Memory B cell (primary cell): ENCODE measurements around the gene BRIP1.
"Not testable (repeated sequence)": the region's sequence is repeated elsewhere in the genome, so short reads cannot be mapped to it uniquely, and the experiment has no call there.

Experiments
- ATAC-seq: fragments of 150-1000 bp; cut with Tn5 transposase; 2 replicates; pipeline ENCODE4 v1.10.0; 2021; ENCODE audit warnings: low read depth, mild to moderate bottlenecking, moderate library complexity
- DNase-seq, 2 donors: peaks; one replicate each; pipeline ENCODE4 v3.0.0; 2022; ENCODE audit warnings: low spot score in 2 of 2
- H3K27ac Mint-ChIP-seq: one replicate; pipeline ENCODE4 v1.8.0; 2022; ENCODE audit warnings: mild to moderate bottlenecking, moderate library complexity, mixed read lengths
- H3K27me3 Mint-ChIP-seq: one replicate; pipeline ENCODE4 v1.8.0; 2022; ENCODE audit warnings: mixed read lengths
- H3K36me3 Mint-ChIP-seq: one replicate; pipeline ENCODE4 v1.8.0; 2022; ENCODE audit warnings: mild to moderate bottlenecking, mixed read lengths
- H3K4me1 Mint-ChIP-seq: one replicate; pipeline ENCODE4 v1.8.0; 2022; ENCODE audit warnings: mixed read lengths
- H3K4me3 Mint-ChIP-seq: one replicate; pipeline ENCODE4 v1.8.0; 2022; ENCODE audit warnings: mild to moderate bottlenecking, moderate library complexity, mixed read lengths
- H3K9me3 Mint-ChIP-seq: one replicate; pipeline ENCODE4 v1.8.0; 2022; ENCODE audit warnings: mixed read lengths

Gene BRIP1

DNA sequence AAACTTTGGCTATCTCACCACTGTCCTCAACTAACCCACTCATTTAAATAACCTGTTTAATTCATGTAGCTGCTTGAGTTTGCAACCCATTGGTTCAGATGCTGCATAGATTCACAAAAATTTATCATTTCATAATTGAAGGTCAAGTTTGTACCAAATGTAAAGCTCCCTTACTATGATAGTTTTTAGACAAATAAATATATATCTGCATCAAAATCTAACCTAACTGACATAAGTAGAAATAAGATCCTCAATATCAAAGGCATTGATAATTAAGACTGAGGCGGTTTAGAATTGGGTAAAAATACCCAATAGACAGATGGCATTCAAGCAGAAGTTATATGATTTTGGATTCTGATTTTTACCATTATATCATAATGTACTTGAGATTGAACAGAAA lies 139.4 kb downstream of the BRIP1 start:
- DNase-seq = no peak
- no peak for ATAC-seq
- Mint-ChIP-seq H3K36me3 (no peaks in the 10 kb centered on the region), H3K4me1 (no peaks in the 10 kb centered on the region), H3K4me3 (no peak overlapping the region), H3K27me3 (no peaks in the 10 kb centered on the region), H3K27ac (no peak overlapping the region), H3K9me3 (no peaks in the 10 kb centered on the region)

DNA sequence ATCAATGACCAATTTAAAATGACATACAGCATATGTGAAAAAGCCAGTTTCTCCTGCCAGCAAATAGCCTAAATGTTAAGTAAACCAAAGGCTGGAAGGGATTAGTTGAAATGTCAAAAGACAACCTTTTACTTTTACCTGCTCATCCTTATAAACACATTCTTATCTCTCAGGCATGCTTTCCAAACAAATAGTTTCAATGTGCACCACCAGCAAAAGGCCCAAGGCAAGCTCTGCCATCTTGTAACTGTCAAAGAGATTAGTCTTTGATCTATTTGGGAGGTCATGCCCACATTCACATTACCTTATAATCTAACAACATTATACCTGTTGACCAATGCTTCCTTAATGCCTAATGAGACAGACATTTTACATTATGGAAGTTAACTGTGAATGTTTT lies 140.1 kb downstream of the BRIP1 start:
- H3K27ac Mint-ChIP-seq = no peak overlapping the region
- ATAC-seq (no peak), DNase-seq (no peak)
- H3K36me3 Mint-ChIP-seq = peaks cover 2% of the 10 kb centered on the region
- H3K9me3 Mint-ChIP-seq = peaks cover 4% of the 10 kb centered on the region
- no peaks in the 10 kb centered on the region for H3K27me3 Mint-ChIP-seq
- no peak overlapping the region for H3K4me3 Mint-ChIP-seq
- no peaks in the 10 kb centered on the region for H3K4me1 Mint-ChIP-seq

DNA sequence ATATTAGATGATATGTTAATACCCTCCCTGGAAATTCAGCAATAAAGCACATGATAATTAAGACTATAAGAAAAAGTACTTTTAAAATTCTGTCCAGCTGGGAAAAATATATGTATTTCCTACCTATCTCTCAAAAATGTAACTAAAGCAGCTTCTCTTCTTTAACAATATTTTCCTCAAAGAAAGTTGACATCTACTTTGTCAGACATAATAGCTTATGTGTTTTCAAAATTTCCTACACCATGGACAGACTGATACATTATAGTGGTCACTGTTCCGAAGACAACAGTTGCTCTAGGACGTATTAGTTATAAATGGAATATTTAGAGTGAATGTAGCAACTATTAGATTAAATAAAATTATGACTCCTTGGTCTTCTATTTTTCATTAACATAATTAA lies 140.9 kb downstream of the BRIP1 start:
- ATAC-seq = no peak
- H3K9me3 Mint-ChIP-seq = peaks cover 9% of the 10 kb centered on the region
- H3K27ac Mint-ChIP-seq = no peak overlapping the region
- no peak overlapping the region for H3K4me3 Mint-ChIP-seq
- H3K27me3 Mint-ChIP-seq = no peaks in the 10 kb centered on the region
- H3K4me1 Mint-ChIP-seq = no peaks in the 10 kb centered on the region
- no peak for DNase-seq
- H3K36me3 Mint-ChIP-seq = peaks cover 3% of the 10 kb centered on the region

DNA sequence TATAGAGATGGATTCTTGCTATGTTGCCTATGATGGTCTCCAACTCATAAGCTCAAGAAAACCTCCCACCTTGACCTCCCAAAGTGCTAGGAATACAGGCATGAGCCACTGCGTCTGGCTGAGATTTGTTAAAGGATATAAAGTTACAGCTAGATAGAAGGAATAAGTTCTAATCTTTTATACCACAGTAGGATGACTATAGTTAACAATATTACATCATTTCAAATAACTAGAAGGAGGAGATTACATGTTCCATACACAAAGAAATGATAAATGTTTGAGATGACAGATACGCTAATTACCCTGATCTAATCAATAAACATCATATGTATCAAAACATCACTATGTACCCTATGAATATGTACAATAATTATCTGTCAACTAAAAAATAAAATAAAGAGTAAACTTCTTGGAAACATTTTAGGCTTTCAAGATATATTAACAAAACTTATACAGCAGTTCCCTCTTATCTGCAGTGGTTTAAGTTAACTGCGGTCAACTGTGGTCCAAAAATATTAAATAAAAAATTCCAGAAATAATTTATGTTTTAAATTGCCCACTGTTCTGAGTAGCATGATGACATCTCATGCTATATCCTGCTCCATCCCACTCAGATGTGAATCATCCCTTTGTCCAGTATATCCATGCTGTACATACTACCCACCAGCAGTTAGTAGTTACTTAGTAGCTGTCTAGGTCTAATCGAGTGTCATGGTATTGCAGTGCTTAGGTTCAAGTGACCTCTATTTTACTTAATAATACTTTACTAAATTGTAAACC lies 143.1 kb downstream of the BRIP1 start:
- Mint-ChIP-seq H3K4me3 (no peak overlapping the region), H3K27ac (no peak overlapping the region), H3K27me3 (no peaks in the 10 kb centered on the region), H3K36me3 (peaks cover 4% of the 10 kb centered on the region), H3K4me1 (no peaks in the 10 kb centered on the region), H3K9me3 (peaks cover 13% of the 10 kb centered on the region)
- ATAC-seq (no peak), DNase-seq (no peak)

DNA sequence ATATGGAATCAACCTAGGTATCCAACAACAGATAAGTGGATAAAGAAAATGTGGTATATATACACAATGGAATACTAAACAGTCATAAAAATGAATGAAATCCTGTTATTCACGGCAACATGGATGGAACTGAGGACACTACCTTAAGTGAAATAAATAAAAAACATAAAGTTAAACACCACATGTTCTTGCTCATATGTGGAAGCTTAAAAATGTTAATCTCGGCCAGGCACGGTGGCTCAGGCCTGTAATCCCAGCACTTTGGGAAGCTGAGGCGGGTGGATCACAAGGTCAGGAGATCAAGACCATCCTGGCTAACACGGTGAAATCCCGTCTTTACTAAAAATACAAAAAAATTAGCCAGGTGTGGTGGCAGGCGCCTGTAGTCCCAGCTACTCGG lies 144.1 kb downstream of the BRIP1 start:
- H3K9me3 Mint-ChIP-seq = peaks cover 13% of the 10 kb centered on the region
- not testable (repeated sequence) for DNase-seq, H3K27ac Mint-ChIP-seq, ATAC-seq, H3K4me3 Mint-ChIP-seq, H3K27me3 Mint-ChIP-seq, H3K4me1 Mint-ChIP-seq, H3K36me3 Mint-ChIP-seq

DNA sequence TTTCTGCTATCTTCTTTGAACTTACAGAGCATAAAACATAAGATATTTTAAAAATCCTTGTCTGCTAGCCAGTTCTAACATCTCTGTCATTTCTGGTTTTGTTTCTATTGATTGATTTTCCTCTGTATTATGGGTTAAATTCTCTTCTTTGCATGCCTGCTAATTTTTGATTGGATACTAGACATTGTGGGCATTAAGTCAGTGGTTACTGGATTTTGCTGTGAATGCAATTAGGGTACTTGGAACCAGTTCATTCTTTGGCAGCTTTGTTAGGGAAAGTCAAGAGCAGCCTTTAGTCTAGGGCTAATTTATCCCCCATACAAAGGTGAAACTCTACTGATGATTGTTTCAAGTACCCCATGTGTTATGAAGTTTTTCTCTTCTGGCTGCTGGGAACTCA lies 145.3 kb downstream of the BRIP1 start:
- Mint-ChIP-seq H3K4me3 (no peak overlapping the region), H3K27ac (no peak overlapping the region), H3K4me1 (no peaks in the 10 kb centered on the region), H3K27me3 (no peaks in the 10 kb centered on the region), H3K36me3 (peaks cover 4% of the 10 kb centered on the region), H3K9me3 (peaks cover 13% of the 10 kb centered on the region)
- DNase-seq (no peak), ATAC-seq (no peak)

DNA sequence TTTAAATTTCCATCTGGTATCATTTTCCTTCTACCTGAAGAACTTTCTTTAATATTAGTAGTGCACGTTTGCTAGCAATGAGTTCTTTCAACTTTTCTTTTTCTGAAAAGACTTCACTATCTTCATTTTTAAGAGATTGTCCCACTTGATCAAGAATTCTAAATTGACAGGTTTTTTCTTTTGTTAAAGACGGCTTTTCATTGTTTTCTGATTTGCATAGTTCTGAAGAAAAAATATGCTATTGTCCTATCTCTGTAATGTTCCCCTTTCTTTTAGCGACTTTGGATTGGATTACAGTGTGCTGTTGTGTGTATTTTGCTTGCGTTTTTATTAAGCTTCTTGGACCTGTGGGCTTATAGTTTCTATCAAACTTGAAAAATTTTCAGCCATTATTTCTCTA lies 146.0 kb downstream of the BRIP1 start:
- no peak for ATAC-seq
- H3K9me3 Mint-ChIP-seq = peaks cover 13% of the 10 kb centered on the region
- no peaks in the 10 kb centered on the region for H3K4me1 Mint-ChIP-seq
- H3K27ac Mint-ChIP-seq = no peak overlapping the region
- H3K4me3 Mint-ChIP-seq = no peak overlapping the region
- peaks cover 4% of the 10 kb centered on the region for H3K36me3 Mint-ChIP-seq
- H3K27me3 Mint-ChIP-seq = no peaks in the 10 kb centered on the region
- DNase-seq = no peak

DNA sequence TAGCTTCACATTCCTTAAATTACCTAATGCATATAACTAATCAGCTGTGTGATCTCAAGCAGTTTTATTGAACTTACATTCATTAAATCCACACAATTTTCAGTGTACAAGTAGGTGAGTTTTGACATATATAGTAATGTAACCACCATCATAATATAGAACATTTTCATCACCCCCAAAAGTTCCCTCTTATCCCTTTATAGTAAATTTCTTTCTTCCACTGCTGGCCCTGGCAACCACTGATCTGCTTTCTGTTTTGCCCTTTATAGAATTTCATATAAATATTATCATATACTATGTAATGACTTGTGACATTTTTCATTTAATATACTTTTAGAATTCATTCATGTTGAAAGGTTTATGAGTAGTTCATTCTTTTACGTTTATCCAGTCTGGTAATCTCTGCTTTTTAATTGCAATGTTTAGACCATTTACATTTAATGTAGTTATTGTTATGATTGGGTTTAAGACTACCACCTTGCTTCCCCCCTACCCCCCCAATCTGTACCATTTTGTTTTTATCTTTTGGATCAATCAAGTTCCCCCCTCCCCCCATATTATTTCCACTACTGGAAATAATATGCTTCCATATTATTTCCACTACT lies 147.0 kb downstream of the BRIP1 start:
- H3K27ac Mint-ChIP-seq = no peak overlapping the region

DNA sequence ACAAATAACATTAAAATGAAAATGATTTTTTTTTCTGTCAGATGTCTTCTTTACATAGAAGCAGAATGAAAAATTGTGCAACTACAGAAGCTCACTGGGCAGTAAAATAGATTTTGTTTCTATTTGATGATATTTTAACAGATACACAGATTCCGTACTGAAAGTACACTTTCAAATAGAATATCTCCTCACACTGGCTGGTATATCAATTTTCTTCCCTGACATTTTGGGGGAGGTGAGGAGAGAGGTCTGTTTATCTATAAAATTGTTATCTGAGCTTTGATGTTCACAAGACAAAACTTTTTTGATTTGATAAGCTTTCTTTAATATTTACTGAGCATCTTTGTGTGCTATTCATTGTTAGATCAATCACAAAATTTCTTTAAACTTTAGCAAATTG lies 148.0 kb downstream of the BRIP1 start:
- Mint-ChIP-seq H3K36me3 (peaks cover 4% of the 10 kb centered on the region), H3K4me3 (no peak overlapping the region), H3K27me3 (no peaks in the 10 kb centered on the region), H3K27ac (no peak overlapping the region), H3K4me1 (no peaks in the 10 kb centered on the region), H3K9me3 (peaks cover 13% of the 10 kb centered on the region)
- no peak for DNase-seq
- no peak for ATAC-seq

More for the DNA sequence above, 147.0 kb downstream of the BRIP1 start:
- no peaks in the 10 kb centered on the region for H3K4me1 Mint-ChIP-seq
- H3K27me3 Mint-ChIP-seq = no peaks in the 10 kb centered on the region
- peaks cover 4% of the 10 kb centered on the region for H3K36me3 Mint-ChIP-seq
- ATAC-seq (no peak), DNase-seq (no peak)
- peaks cover 13% of the 10 kb centered on the region for H3K9me3 Mint-ChIP-seq
- H3K4me3 Mint-ChIP-seq = no peak overlapping the region

DNA sequence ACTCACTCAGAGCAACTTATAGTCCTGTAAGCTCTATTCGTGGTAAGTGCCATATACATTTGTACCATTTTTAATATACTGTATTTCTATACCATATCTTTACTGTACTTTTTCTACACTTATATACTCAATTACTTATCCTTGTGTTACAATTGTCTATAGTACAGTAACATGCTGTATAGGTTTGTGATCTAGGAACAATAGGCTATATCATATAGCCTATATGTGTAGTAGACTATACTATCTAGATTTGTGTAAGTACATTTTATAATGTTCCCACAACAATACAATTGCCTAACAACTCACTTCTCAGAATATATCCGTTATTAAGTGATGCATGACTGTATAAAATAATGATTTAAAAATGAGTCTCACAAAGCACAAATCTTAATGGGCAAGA lies 149.0 kb downstream of the BRIP1 start:
- Mint-ChIP-seq H3K9me3 (peaks cover 13% of the 10 kb centered on the region), H3K27ac (no peak overlapping the region), H3K27me3 (no peaks in the 10 kb centered on the region), H3K4me1 (no peaks in the 10 kb centered on the region), H3K36me3 (peaks cover 4% of the 10 kb centered on the region), H3K4me3 (no peak overlapping the region)
- ATAC-seq (no peak), DNase-seq (no peak)

DNA sequence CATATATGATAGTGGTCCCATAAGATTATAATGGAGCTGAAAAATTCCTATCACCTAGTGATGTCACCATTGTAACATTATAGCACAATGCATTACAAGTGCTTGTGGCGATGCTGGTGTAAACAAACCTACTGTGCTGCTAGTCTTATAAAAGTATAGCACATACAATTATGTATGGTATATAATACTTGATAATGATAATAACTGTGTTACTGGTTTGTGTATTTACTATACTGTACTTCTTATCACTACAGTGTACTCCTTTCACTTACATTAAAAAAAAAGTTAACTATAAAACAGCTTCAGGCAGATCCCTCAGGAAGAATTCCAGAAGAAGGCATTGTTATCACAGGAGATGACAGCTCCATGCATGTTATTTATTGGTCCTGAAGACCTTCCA lies 150.3 kb downstream of the BRIP1 start:
- Mint-ChIP-seq H3K4me1 (no peaks in the 10 kb centered on the region), H3K27me3 (no peaks in the 10 kb centered on the region), H3K36me3 (peaks cover 6% of the 10 kb centered on the region), H3K27ac (no peak overlapping the region), H3K4me3 (no peak overlapping the region), H3K9me3 (peaks cover 8% of the 10 kb centered on the region)
- DNase-seq (no peak), ATAC-seq (no peak)

DNA sequence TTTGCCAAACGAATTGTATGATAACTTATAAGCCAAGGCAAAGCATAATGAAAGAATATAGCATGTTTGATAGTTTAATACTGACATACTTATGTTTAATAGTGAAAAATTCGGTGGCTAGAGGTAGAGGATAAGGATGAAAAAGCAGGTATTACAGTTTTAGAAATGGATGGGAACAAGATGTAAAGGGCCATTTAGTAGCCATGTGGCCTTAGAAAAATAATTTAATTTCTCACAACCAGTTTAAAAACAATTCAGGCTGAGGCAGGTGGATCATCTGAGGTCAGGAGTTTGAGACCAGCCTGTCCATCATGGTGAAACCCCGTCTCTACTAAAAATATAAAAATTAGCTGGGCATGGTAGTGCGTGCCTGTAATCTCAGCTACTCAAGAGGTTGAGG lies 152.8 kb downstream of the BRIP1 start:
- Mint-ChIP-seq H3K27ac (no peak overlapping the region), H3K4me3 (no peak overlapping the region), H3K9me3 (peaks cover 6% of the 10 kb centered on the region), H3K4me1 (no peaks in the 10 kb centered on the region), H3K27me3 (no peaks in the 10 kb centered on the region), H3K36me3 (peaks cover 8% of the 10 kb centered on the region)
- DNase-seq = no peak
- ATAC-seq = no peak

DNA sequence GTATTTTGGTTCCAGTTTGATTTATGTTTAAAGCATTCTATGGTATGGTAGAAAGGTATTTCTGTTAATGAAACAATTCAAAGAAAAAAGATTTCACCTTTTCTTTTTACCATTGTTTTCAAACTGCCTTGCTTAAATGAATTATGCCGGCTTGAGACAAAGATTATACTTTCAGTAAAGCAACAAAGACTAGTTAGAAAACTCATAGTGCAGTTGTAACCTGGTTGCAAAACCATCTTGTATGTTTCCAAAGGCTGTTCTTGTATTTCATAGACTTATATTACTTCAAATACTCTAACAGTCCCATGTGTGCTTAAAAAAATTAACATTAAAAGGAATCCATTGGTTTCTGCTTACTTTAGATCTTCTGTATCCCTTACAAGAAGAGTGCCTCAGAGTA lies 153.8 kb downstream of the BRIP1 start:
- H3K4me3 Mint-ChIP-seq = no peak overlapping the region
- H3K27me3 Mint-ChIP-seq = no peaks in the 10 kb centered on the region
- ATAC-seq (no peak), DNase-seq (no peak)
- no peaks in the 10 kb centered on the region for H3K4me1 Mint-ChIP-seq
- H3K27ac Mint-ChIP-seq = no peak overlapping the region
- peaks cover 8% of the 10 kb centered on the region for H3K9me3 Mint-ChIP-seq
- peaks cover 8% of the 10 kb centered on the region for H3K36me3 Mint-ChIP-seq

DNA sequence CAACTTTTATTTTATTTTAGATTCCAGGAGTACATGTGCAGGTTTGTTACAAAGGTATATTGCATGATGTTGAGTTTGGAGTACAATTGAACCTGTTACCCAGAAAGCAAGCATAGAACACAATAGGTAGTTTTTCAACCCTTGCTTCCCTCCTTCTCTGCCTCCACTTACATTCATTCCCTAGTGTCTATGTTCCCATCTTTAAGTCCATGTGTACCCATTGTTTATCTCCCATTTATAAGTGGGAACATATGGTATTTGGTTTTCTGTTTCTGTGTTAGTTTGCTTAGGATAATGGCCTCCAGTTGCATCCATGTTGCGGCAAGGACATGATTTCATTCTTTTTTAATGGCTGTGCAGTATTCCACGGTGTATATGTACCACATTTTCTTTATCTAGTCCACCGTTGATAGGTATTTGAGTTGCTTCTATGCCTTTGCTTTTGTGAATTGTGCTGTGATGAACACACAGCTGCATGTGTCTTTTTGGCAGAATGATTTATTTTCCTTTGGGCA lies 158.3 kb downstream of the BRIP1 start:
- ATAC-seq (no peak), DNase-seq (no peak)
- H3K27me3 Mint-ChIP-seq = no peaks in the 10 kb centered on the region
- peaks cover 10% of the 10 kb centered on the region for H3K36me3 Mint-ChIP-seq
- H3K9me3 Mint-ChIP-seq = peaks cover 20% of the 10 kb centered on the region
- no peak overlapping the region for H3K27ac Mint-ChIP-seq
- H3K4me1 Mint-ChIP-seq = no peaks in the 10 kb centered on the region
- no peak overlapping the region for H3K4me3 Mint-ChIP-seq

DNA sequence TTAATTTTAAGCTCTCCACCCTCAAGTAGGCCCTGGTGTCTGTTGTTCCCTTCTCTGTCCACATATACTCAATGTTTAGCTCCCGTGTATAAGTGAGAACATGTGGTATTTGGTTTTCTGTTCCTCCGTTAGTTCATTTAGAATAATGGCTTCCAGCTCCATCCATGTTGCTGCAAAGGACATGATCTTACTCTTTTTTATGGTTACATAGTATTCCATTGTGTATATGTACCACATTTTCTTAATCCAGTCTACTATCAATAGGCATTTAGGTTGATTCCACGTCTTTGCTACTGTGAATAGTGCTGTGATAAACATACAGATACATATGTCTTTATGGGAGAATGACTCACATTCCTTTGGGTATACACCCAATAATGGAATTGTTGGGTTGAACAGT lies 160.9 kb downstream of the BRIP1 start:
- H3K27ac Mint-ChIP-seq = no peak overlapping the region
- no peak overlapping the region for H3K4me3 Mint-ChIP-seq
- H3K36me3 Mint-ChIP-seq = peaks cover 8% of the 10 kb centered on the region
- H3K9me3 Mint-ChIP-seq = peaks cover 28% of the 10 kb centered on the region
- DNase-seq = no peak
- ATAC-seq = no peak
- H3K27me3 Mint-ChIP-seq = no peaks in the 10 kb centered on the region
- H3K4me1 Mint-ChIP-seq = no peaks in the 10 kb centered on the region
